ENCODE results near the gene ECM2. TPM values are rescaled to one million over a fixed set of nuclear protein-coding genes. Genes with fewer than 3 reads are reported as not detected.
A peak's percentile ranks its signal among the peaks of the same experiment; 100 is the strongest.

Gene ECM2
- total and polyA plus RNA-seq, 2 experiments from 2014 or later, result 4.0 to 20.8 TPM

DNA sequence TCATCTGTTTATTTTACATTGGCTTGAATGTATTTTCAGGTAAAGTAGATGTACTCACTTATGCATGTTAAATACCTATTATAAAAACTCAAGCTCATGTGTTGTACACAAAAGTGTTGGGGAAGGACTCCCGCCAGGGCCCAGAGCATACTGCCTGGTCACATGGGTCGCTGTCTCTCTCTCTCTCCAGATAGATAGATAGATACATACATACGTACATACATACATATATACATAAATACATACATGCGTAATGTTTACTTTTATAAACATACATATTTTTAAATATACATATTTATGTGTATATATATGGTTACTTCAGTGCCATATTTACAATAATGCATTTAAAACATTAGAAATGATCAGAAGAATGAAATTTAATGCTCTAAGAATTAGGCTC, 78.2 kb downstream of the ECM2 start:
- Histone ChIP-seq H3K79me2 (no peaks in the 10 kb centered on the region), H3K9me3 (ENCODE audit: low read depth) (no peaks in the 10 kb centered on the region), H3K27me3 (no peaks in the 10 kb centered on the region), H3K9me2 (replicated peaks; ENCODE audit: insufficient read depth) (no peaks in the 10 kb centered on the region), H2AFZ (no peak overlapping the region), H4K20me1 (ENCODE audit: insufficient read depth, poor library complexity, severe bottlenecking) (no peaks in the 10 kb centered on the region), H3K4me1 (ENCODE audit: insufficient read depth) (no peaks in the 10 kb centered on the region), H3K4me3 (no peak overlapping the region), H3K27ac (no peak overlapping the region), H3K36me3 (replicated peaks; ENCODE audit: insufficient read depth, low read depth) (no peaks in the 10 kb centered on the region), H3K4me2 (no peak overlapping the region)
- TF ChIP-seq EZH2phosphoT487 (IDR thresholded peaks at IDR 0.05; ENCODE audit: low read depth, severe bottlenecking, unreplicated experiment) (no peak), EZH2 (IDR thresholded peaks at IDR 0.05; ENCODE audit: borderline replicate concordance) (no peak)
- TF ChIP-seq, protein P1, sequence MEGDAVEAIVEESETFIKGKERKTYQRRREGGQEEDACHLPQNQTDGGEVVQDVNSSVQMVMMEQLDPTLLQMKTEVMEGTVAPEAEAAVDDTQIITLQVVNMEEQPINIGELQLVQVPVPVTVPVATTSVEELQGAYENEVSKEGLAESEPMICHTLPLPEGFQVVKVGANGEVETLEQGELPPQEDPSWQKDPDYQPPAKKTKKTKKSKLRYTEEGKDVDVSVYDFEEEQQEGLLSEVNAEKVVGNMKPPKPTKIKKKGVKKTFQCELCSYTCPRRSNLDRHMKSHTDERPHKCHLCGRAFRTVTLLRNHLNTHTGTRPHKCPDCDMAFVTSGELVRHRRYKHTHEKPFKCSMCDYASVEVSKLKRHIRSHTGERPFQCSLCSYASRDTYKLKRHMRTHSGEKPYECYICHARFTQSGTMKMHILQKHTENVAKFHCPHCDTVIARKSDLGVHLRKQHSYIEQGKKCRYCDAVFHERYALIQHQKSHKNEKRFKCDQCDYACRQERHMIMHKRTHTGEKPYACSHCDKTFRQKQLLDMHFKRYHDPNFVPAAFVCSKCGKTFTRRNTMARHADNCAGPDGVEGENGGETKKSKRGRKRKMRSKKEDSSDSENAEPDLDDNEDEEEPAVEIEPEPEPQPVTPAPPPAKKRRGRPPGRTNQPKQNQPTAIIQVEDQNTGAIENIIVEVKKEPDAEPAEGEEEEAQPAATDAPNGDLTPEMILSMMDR (IDR thresholded peaks at IDR 0.05; ENCODE audit: poor library complexity), result no peak
- no peak for DNase-seq (ENCODE audit: low spot score)
- WGBS (ENCODE audit: low lambda C conversion rate, missing lambda C conversion rate), result 100% methylated on average over 4 of the region's 4 CpGs

DNA sequence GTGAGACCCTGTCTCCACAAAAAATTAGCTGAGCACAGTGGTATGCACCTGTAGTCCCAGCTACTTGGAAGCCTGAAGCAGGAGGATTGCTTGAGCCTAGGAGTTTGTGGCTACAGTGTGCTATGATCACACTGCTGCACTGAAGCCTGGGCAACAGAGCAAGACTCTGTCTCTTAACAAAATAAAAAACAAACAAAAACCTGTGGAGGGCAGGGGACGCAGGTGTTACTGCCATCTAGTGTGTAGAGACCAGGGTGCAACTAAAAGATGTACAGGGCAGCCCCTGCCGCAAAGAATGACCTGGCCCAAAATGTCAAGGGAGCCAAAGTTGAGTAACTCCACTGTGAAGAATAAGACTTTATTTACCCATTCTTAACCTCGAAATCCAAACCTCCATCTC, 80.6 kb downstream of the ECM2 start:
- no peaks in the 10 kb centered on the region for H3K27me3 ChIP-seq
- H3K27ac ChIP-seq, result no peak overlapping the region
- H3K4me1 ChIP-seq (ENCODE audit: insufficient read depth), result no peaks in the 10 kb centered on the region
- H3K9me3 ChIP-seq (ENCODE audit: low read depth), result no peaks in the 10 kb centered on the region
- WGBS (ENCODE audit: low lambda C conversion rate, missing lambda C conversion rate), result 90% methylated on average over 3 of the region's 3 CpGs
- no peaks in the 10 kb centered on the region for H3K79me2 ChIP-seq
- H3K4me3 ChIP-seq, result no peak overlapping the region
- no peaks in the 10 kb centered on the region for H3K9me2 ChIP-seq (replicated peaks; ENCODE audit: insufficient read depth)
- no peaks in the 10 kb centered on the region for H4K20me1 ChIP-seq (ENCODE audit: insufficient read depth, poor library complexity, severe bottlenecking)
- H3K36me3 ChIP-seq (replicated peaks; ENCODE audit: insufficient read depth, low read depth), result no peaks in the 10 kb centered on the region
- no peak for DNase-seq (ENCODE audit: low spot score)
- no peak overlapping the region for H2AFZ ChIP-seq
- no peak for TF ChIP-seq EZH2phosphoT487 (IDR thresholded peaks at IDR 0.05; ENCODE audit: low read depth, severe bottlenecking, unreplicated experiment)
- no peak for TF ChIP-seq EZH2 (IDR thresholded peaks at IDR 0.05; ENCODE audit: borderline replicate concordance)
- TF ChIP-seq, protein P1 (IDR thresholded peaks at IDR 0.05; ENCODE audit: poor library complexity), result peak; percentile 24
- no peak overlapping the region for H3K4me2 ChIP-seq

DNA sequence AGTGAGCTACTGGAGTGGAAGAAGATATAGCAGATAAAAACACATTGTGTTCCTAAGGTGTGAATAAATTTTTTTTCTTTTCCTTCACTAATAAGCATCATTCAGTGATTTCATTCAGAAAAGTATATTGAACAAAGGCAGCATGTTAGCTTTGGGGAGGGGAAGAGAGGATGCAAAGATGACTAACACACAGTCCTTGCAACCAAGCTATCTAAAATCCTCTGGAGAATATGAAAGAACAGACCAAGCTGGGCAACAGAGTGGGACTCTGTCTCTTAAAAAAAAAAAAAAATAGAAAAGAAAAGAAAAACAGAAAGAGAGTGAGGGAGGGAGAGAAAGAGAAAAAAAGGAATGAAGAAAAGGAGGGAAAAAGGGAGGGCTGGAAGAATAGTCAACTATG, 89.3 kb downstream of the ECM2 start:
- Histone ChIP-seq H3K4me2 (no peak overlapping the region), H3K36me3 (replicated peaks; ENCODE audit: insufficient read depth, low read depth) (no peaks in the 10 kb centered on the region), H3K9me3 (ENCODE audit: low read depth) (no peaks in the 10 kb centered on the region), H4K20me1 (ENCODE audit: insufficient read depth, poor library complexity, severe bottlenecking) (no peaks in the 10 kb centered on the region), H3K9me2 (replicated peaks; ENCODE audit: insufficient read depth) (no peaks in the 10 kb centered on the region), H3K27ac (no peak overlapping the region), H2AFZ (no peak overlapping the region), H3K4me1 (ENCODE audit: insufficient read depth) (no peaks in the 10 kb centered on the region), H3K4me3 (no peak overlapping the region), H3K27me3 (no peaks in the 10 kb centered on the region), H3K79me2 (no peaks in the 10 kb centered on the region)
- no peak for TF ChIP-seq EZH2phosphoT487 (IDR thresholded peaks at IDR 0.05; ENCODE audit: low read depth, severe bottlenecking, unreplicated experiment)
- TF ChIP-seq, protein P1 (IDR thresholded peaks at IDR 0.05; ENCODE audit: poor library complexity), result no peak
- no peak for TF ChIP-seq EZH2 (IDR thresholded peaks at IDR 0.05; ENCODE audit: borderline replicate concordance)
- no peak for DNase-seq (ENCODE audit: low spot score)

Small RNA genes within 50 kb of the gene (microRNA-seq; reads per million reads assigned to microRNA genes)
- not detected for gene MIR4670

Small RNA genes within 50 kb of the gene (small RNA-seq; reads per million reads assigned to genes)
- gene AL157827.1 (not detected), gene MIR4670 (not detected)

Other genes with a start within 250 kb of the ECM2 start
- gene IARS1, start 242.3 kb downstream of the ECM2 start, total RNA-seq, result 158 and 180 TPM in 2 replicates
- 74.4 and 76.7 TPM in 2 replicates for gene IARS1, start 242.3 kb downstream of the ECM2 start, polyA plus RNA-seq
- gene NOL8, start 210.6 kb downstream of the ECM2 start, total RNA-seq, result 17.3 and 28.9 TPM in 2 replicates
- gene NOL8, start 210.6 kb downstream of the ECM2 start, polyA plus RNA-seq, result 17.5 and 25.6 TPM in 2 replicates
- gene CENPP, start 210.0 kb downstream of the ECM2 start, total RNA-seq, result 2.0 and 5.9 TPM in 2 replicates
- 2.8 and 5.1 TPM in 2 replicates for gene CENPP, start 210.0 kb downstream of the ECM2 start, polyA plus RNA-seq
- 43.5 and 56.6 TPM in 2 replicates for gene OGN, start 131.4 kb downstream of the ECM2 start, total RNA-seq
- gene OGN, start 131.4 kb downstream of the ECM2 start, polyA plus RNA-seq, result 12.6 and 16.7 TPM in 2 replicates
- gene OMD, start 111.5 kb downstream of the ECM2 start, total RNA-seq, result 0.17 and 0.28 TPM in 2 replicates
- 0.18 and 0.47 TPM in 2 replicates for gene OMD, start 111.5 kb downstream of the ECM2 start, polyA plus RNA-seq
- 33.6 and 35.3 TPM in 2 replicates for gene ASPN, start 53.5 kb downstream of the ECM2 start, total RNA-seq
- gene ASPN, start 53.5 kb downstream of the ECM2 start, polyA plus RNA-seq, result 12.5 and 14.0 TPM in 2 replicates
- 15.3 and 15.6 TPM in 2 replicates for gene IPPK, start 134.1 kb upstream of the ECM2 start, total RNA-seq
- gene IPPK, start 134.1 kb upstream of the ECM2 start, polyA plus RNA-seq, result 8.5 and 12.4 TPM in 2 replicates
- gene BICD2, start 228.8 kb upstream of the ECM2 start, total RNA-seq, result 19.9 and 25.7 TPM in 2 replicates
- 11.0 and 13.2 TPM in 2 replicates for gene BICD2, start 228.8 kb upstream of the ECM2 start, polyA plus RNA-seq